Neural cell (in vitro differentiated cells): Measurements from ENCODE around the gene ZNF772. TPM values are rescaled to one million over a fixed set of nuclear protein-coding genes. Genes with fewer than 3 reads are reported as not detected.
A peak's percentile ranks its signal among the peaks of the same experiment; 100 is the strongest.

Source experiments
- H2AFZ ChIP-seq: fragments of 200-600, 300-800 bp; sonication (generic), shearing (Covaris generic); 2 replicates; pipeline ENCODE4 v1.6.0; 2014; ENCODE audit warnings: low read depth, mild to moderate bottlenecking, antibody characterized with exemption, low read length, moderate library complexity
- H3F3A ChIP-seq: fragments of 200-600 bp; shearing (Covaris generic); 2 replicates; pipeline ENCODE4 v1.6.1; 2016; ENCODE audit warnings: mild to moderate bottlenecking, moderate library complexity, mixed read lengths, antibody characterized with exemption, low read length; ENCODE audit not compliant: insufficient read depth, poor library complexity, severe bottlenecking
- H3K27ac ChIP-seq: fragments of 200-600, 300-800 bp; sonication (generic), shearing (Covaris generic); 2 replicates; pipeline ENCODE4 v1.5.1; 2014; ENCODE audit warnings: mild to moderate bottlenecking, low read length, moderate library complexity
- H3K27me3 ChIP-seq: fragments of 300-800, 200-600 bp; sonication (generic), shearing (Covaris generic); 2 replicates; pipeline ENCODE4 v1.6.0; 2014; ENCODE audit warnings: mild to moderate bottlenecking, low read depth, low read length, moderate library complexity; ENCODE audit not compliant: insufficient read depth
- H3K36me3 ChIP-seq: fragments of 300-800, 200-600 bp; sonication (generic), shearing (Covaris generic); 2 replicates; pipeline ENCODE4 v1.5.1; 2014; ENCODE audit warnings: mild to moderate bottlenecking, antibody characterized with exemption, low read length, moderate library complexity; ENCODE audit not compliant: insufficient read depth
- H3K4me2 ChIP-seq: fragments of 300-800, 200-600 bp; sonication (generic), shearing (Covaris generic); 2 replicates; pipeline ENCODE4 v1.6.0; 2014; ENCODE audit warnings: mild to moderate bottlenecking, low read length
- H3K4me3 ChIP-seq: fragments of 300-800, 200-600 bp; sonication (generic), shearing (Covaris generic); 2 replicates; pipeline ENCODE4 v1.5.1; 2014; ENCODE audit warnings: mild to moderate bottlenecking, low read length, moderate library complexity
- H3K79me2 ChIP-seq: fragments of 200-600 bp; shearing (Covaris generic); replicated peaks from 2 replicates; pipeline ENCODE4 v1.6.0; 2014; ENCODE audit warnings: mild to moderate bottlenecking, low read length, moderate library complexity; ENCODE audit not compliant: insufficient read depth
- H3K9ac ChIP-seq: fragments of 300-800, 200-600 bp; sonication (generic), shearing (Covaris generic); 2 replicates; pipeline ENCODE4 v1.6.1; 2016; ENCODE audit warnings: mild to moderate bottlenecking, low read length, mixed read lengths
- H3K9me2 ChIP-seq: fragments of 200-600 bp; shearing (Covaris generic); 2 replicates; pipeline ENCODE4 v1.6.1; 2016; ENCODE audit warnings: mild to moderate bottlenecking, low read length, mixed read lengths; ENCODE audit not compliant: insufficient read depth
- H3K9me3 ChIP-seq: fragments of 200-600, 300-800 bp; sonication (generic), shearing (Covaris generic); 2 replicates; pipeline ENCODE4 v1.6.1; 2016; ENCODE audit warnings: mild to moderate bottlenecking, mixed run types, low read length, moderate library complexity, mixed read lengths
- H4K20me1 ChIP-seq: fragments of 200-600 bp; shearing (Covaris generic); 2 replicates; pipeline ENCODE4 v1.6.1; 2016; ENCODE audit warnings: mild to moderate bottlenecking, mixed run types; ENCODE audit not compliant: insufficient read depth
- CTCF ChIP-seq: fragments of 450-650 bp; IDR thresholded peaks from 2 replicates; pipeline ENCODE4 v1.5.1; 2014; ENCODE audit warnings: antibody characterized with exemption, mild to moderate bottlenecking, moderate library complexity; ENCODE audit not compliant: poor library complexity, severe bottlenecking
- EP300 ChIP-seq: fragments of 450-650 bp; conservative IDR thresholded peaks from 2 replicates; pipeline ENCODE4 v1.6.1; 2014; ENCODE audit warnings: antibody characterized with exemption, mild to moderate bottlenecking, moderate library complexity; ENCODE audit not compliant: poor library complexity, severe bottlenecking
- EZH2 ChIP-seq: fragments of 200-600, 300-800 bp; shearing (Covaris generic), sonication (generic); IDR thresholded peaks from 2 replicates; pipeline ENCODE4 v1.6.1; 2014; ENCODE audit warnings: antibody characterized with exemption, low read length, borderline replicate concordance, mild to moderate bottlenecking; ENCODE audit not compliant: insufficient read depth, poor library complexity, severe bottlenecking
- MXI1 ChIP-seq: fragments of 450-650 bp; conservative IDR thresholded peaks from 2 replicates; pipeline ENCODE4 v1.6.1; 2014; ENCODE audit warnings: antibody characterized with exemption, mild to moderate bottlenecking; ENCODE audit not compliant: poor library complexity, severe bottlenecking
- POLR2AphosphoS5 ChIP-seq: IDR thresholded peaks from 2 replicates; pipeline ENCODE4 v1.6.1; 2012
- RAD21 ChIP-seq: fragments of 450-650 bp; conservative IDR thresholded peaks from 2 replicates; pipeline ENCODE4 v1.6.1; 2014; ENCODE audit warnings: antibody characterized with exemption, mild to moderate bottlenecking, moderate library complexity
- REST ChIP-seq: IDR thresholded peaks from 2 replicates; pipeline ENCODE4 v1.6.1; 2012; ENCODE audit warnings: borderline replicate concordance
- SMC3 ChIP-seq: fragments of 450-650 bp; conservative IDR thresholded peaks from 2 replicates; pipeline ENCODE4 v1.6.1; 2014; ENCODE audit warnings: antibody characterized with exemption, mild to moderate bottlenecking, moderate library complexity; ENCODE audit not compliant: poor library complexity
- TAF1 ChIP-seq: IDR thresholded peaks from 2 replicates; pipeline ENCODE4 v1.6.1; 2012; ENCODE audit warnings: low read depth
- polyA plus RNA-seq: library from polyadenylated mRNA; depleted of rRNA; stranded (reverse); fragments of >200 nt; gene quantifications from 2 replicates; pipeline ENCODE4 v1.2.3, GENCODE V29; 2014

Gene ZNF772
- polyA plus RNA-seq, 1 donor from 2014 or later, result 24.0 TPM

DNA sequence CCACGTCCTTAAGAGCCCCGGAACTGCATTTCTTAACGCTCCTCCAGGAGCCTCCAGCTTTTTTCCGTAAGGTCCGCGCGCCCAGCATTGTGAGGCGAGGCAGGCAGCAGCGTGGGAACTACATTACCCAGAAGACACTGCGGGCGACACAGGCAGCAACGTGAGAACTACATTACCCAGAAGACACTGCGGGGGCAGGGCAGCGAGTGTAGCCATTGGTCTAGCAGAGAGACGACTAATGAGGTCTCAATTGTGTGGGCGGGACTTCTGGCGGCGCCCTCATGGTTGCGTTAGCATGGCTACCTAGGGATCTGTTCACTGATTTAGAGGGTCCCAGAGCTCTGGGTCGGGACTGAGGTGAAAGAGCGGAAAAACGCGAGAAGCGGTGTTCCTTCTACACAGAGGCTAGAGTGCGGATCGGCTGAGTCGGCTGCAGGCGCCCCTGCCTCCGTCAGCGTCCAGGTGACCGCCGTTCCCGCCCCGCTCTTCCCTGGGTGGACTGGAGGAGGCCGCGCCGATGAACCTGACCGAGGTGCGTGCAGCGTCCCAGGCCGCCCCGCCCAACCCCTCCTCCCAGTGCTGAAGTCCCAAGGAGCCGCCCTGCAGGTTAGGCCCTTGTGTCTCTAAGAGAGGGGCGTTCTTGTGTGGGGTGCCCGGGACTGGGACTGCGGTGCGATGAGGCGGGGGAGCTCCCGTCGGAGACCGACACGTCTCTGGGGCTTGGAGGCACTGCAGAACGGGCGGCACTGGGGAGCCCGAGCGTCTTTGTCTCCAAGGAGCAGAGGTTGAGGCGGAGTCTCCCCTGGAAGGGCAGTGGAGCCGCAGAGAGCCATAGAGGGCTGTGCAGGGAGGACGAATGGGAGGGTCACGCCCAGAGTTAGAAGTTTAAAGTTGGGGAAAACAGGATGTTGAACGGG, 42.0 kb downstream of the ZNF772 start, which contains the start of gene ZNF749:
Gene ZNF749, plus strand, starts transcription at position 264 of the 917 bp plus-strand sequence. Its CDS starts 254 bp downstream, at position 518.
- Histone ChIP-seq H3K9me3 (no peaks in the 10 kb centered on the region), H3K4me3 (peak within 1 kb of the TSS; percentile 81), H2AFZ (peak within 1 kb of the TSS; percentile 86), H3K79me2 (peaks cover 45% of the 10 kb centered on the region), H3F3A (no peaks in the 10 kb centered on the region), H4K20me1 (no peaks in the 10 kb centered on the region), H3K27me3 (no peaks in the 10 kb centered on the region), H3K36me3 (peaks cover 8% of the 10 kb centered on the region), H3K4me2 (peak within 1 kb of the TSS; percentile 71), H3K9me2 (no peaks in the 10 kb centered on the region), H3K9ac (peak within 1 kb of the TSS; percentile 81), H3K27ac (peak within 1 kb of the TSS; percentile 75)
- TF ChIP-seq TAF1 (no peak), CTCF (no peak), RAD21 (peak; percentile 26), SMC3 (peak; percentile 40), MXI1 (peak; percentile 97), EZH2 (no peak), REST (no peak), EP300 (no peak), POLR2AphosphoS5 (peak; percentile 74)

DNA sequence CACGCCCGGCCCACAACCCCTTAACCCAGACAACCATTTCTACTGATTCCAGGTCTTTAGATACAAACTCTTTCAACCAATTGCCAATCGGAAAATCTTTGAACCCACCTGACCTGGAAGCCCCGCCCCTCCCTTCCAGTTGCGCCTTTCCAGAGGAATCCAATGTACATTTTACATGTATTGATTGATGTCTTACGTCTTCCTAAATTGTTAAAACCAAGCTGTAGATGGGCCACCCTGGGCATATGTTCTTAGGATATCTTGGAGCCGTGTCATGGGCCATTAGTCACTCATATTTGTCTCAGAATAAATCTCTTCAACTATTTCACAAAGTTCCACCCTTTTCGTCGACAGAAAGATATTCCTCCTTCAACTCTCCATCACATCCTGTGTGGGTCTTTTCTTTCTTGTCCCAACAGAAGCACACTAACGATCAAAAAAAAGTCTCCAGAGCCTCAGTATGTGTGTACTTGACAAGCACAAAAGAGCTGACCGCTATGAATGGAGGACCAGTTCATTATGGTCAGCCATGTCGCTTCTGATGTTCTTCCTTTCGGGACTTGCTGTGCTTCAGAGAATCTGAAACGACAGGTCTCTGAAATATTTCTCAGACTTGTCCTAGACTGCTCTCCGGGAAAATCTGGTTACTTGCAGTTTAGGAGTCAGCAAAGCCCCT, 42.8 kb downstream of the ZNF772 start:
- TF ChIP-seq TAF1, result no peak
- TF ChIP-seq REST, result no peak
- Histone ChIP-seq H3K4me2 (peak overlapping the region; percentile 56), H3K36me3 (peaks cover 8% of the 10 kb centered on the region), H3K4me3 (peak overlapping the region; percentile 81), H3K27ac (peak overlapping the region; percentile 58), H3K9me3 (no peaks in the 10 kb centered on the region), H3K9ac (peak overlapping the region; percentile 64), H2AFZ (peak overlapping the region; percentile 86), H3F3A (no peaks in the 10 kb centered on the region), H3K27me3 (no peaks in the 10 kb centered on the region), H4K20me1 (no peaks in the 10 kb centered on the region), H3K79me2 (peaks cover 37% of the 10 kb centered on the region), H3K9me2 (no peaks in the 10 kb centered on the region)
